IPS-18c (cell line): Measurements from ENCODE around the gene NFKB1.

Experiments
- H3K4me3 ChIP-seq: 2 replicates; pipeline ENCODE4 v1.7.0; 2013; ENCODE audit warnings: low read depth, mild to moderate bottlenecking, low read length, moderate library complexity; ENCODE audit not compliant: insufficient read depth
- H3K9me3 ChIP-seq: one replicate; pipeline ENCODE4 v1.6.1; 2013; ENCODE audit warnings: mild to moderate bottlenecking, low read length, moderate library complexity; ENCODE audit not compliant: control insufficient read depth, insufficient read depth

The NFKB1 gene

DNA sequence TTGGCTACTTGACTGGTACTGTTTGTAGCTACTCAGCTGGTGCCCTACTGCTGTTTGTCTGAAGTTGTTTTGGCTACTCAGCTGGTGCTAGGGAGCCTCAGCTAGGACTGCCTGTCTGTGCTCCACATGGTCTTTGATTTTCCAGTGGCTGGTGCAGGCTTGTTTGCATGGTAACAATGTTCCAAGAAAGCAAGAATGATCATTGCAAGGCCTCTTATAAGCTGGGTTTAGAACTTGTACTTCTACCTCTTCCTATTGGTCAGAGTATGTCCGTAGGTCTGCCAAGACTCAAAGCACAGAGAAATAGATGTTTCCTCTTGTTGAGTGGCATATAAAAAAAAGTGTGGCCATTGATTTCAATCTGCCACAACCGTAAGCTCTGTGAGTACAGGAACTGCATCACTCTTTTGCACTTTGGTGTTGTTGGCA, 17.6 kb downstream of the NFKB1 start:
- Histone ChIP-seq H3K9me3 (no peaks in the 10 kb centered on the region), H3K4me3 (no peak overlapping the region)

DNA sequence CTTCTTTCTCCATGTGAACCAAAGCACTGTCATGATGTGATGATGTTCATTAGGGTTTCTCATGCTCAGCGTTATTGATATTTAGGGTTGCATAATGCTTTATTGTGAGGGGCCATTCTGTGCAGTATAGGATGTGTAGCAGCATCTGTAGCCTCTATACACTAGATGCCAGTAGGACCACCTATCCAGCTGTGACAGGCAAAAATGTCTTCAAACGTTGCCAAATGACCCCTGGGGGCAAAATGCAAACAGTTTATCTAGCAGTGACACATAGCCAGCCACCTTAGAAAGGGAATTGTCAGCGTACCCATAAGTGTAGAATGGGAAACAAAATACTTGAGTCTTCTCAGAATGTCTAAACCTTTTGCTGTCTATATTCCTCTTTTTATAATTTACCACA, 18.8 kb downstream of the NFKB1 start:
- no peak overlapping the region for H3K4me3 ChIP-seq
- H3K9me3 ChIP-seq: no peaks in the 10 kb centered on the region

DNA sequence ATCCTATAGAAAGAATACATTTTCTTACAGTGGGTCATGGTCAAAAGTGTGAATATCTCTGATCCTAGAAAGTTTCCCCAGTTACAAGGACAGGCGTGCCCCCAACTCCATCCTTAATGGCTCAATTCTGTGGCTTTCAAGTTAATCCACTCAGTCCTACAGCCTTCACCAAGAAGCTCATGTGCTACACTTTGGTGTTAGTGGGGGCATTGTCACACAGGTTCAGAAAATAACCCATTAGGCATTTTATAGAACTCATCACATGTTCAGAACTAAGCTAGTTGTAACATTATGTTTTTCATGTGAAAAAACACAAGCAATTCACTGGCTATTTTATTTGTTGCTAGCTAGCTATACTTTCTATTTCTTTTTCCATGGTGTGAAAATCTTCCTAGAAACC, 20.4 kb downstream of the NFKB1 start:
- no peak overlapping the region for H3K4me3 ChIP-seq
- no peaks in the 10 kb centered on the region for H3K9me3 ChIP-seq

DNA sequence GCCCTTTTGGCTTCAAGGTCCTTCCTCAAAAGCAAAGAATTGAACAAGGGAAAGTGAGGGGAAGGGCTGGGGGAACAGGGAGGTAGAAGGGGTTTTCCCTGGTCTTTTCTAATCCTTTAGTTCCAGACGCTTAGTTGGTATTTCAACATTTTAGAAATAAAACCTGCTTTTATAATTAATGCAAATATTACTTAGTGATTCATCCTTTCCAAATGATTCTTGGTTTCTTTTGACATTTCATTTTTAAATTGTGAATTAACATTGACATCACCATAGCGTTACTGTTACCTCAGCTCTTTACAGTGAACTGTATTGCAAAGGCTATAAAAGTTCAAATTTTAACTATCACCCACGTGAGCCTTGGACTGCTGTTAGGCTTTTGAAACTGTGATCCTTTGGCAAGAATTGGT, 20.9 kb downstream of the NFKB1 start:
- H3K4me3 ChIP-seq: no peak overlapping the region
- no peaks in the 10 kb centered on the region for H3K9me3 ChIP-seq

DNA sequence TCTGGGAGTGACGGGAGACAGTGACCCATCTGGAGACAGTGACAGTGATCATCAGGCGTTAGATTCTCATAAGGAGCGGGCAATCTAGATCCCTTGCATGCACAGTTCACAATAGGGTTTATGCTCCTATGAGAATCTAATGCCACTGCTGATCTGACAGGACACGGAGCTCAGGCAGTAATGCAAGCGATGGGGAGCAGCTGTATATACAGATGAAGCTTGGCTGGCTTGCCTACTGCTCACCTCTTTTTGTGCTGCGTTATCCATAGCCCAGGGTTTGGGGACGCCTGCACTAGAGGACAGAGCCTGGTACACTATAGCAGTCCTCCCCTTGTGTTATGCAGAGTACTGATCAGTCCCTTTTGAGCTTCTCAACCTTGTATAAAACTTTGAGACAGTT, 23.5 kb downstream of the NFKB1 start:
- H3K9me3 ChIP-seq: no peaks in the 10 kb centered on the region
- no peak overlapping the region for H3K4me3 ChIP-seq

DNA sequence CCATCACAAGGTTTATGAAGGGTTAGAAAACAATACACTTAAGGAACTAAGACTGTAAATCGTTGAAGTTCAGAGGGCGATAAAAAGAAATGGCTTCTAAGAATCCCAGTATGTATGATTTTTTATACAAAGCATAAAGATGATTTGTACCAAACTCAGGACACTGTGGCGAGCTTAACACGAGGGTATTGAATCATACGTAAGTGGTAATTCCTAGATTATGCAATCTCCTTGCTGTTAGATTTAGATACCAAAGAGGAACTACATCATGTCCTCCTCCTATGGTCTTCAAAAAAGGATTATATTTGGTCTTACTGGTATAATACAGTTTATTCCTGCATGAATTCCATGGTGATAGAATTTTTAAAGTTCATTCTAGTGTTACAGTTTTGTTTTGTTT, 23.9 kb downstream of the NFKB1 start:
- Histone ChIP-seq H3K9me3 (no peaks in the 10 kb centered on the region), H3K4me3 (no peak overlapping the region)

DNA sequence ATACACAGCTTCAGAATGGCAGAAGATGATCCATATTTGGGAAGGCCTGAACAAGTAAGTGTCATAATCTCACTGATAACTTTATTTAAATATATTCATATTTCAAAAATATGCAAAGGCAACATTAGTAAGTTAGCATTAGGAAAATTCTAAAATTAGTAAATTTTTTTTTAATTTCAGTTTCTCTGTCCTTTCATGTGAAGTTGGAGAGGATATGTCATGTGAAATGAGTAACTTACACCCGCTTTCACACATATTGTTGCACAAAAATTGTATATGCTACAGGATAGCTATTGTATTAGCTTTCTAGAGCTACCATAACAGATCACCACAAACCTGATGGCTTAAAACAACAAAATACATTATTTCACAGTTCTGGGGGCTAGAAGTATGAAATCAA, 24.3 kb downstream of the NFKB1 start:
- Histone ChIP-seq H3K9me3 (no peaks in the 10 kb centered on the region), H3K4me3 (no peak overlapping the region)

DNA sequence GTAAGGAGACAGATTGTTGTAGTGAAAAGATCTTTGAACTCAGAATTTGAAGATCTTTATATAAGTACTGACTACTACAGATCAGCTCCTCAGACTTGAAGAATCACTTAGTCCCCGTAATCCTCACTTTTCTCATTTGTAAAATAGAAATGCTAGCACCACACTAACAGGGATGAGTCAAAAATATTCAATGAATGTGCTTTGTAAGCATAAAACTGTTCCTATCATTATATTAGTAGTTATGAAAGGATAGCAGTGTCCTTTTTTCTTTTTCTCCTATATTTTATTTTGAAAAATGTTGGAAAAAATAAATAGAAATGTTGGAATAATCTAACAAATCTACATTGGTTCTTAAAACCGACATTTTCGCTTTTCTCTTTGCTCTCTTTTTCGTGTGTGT, 25.4 kb downstream of the NFKB1 start:
- Histone ChIP-seq H3K4me3 (no peak overlapping the region), H3K9me3 (no peaks in the 10 kb centered on the region)

DNA sequence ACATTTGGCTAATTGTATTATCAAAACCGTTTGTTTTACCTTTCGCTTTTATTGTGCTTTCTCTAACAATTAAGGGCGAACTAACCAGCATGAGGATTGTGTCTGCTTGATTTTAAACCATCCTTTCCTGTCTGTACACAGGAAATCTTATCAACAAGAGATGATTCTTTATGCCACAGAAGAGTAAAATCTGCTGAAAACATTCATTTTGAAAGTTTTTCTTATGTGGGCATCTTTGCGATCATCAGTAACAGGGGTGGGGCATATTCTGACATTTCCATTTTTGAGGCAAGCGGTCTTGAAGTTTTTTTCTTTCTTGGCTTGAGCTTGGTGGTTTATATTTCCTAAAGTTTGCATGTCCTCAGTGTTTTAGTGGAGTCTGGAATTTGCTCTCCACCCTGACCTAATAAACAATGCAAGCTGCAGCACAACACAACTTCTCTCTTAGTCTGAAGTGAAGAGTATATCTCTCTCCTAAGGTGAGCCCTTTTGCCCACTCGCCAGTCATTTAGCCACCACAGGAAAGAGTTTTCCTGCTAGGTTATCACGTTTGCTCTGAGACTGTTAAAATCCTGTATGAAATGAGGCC, 26.6 kb downstream of the NFKB1 start:
- no peaks in the 10 kb centered on the region for H3K9me3 ChIP-seq
- no peak overlapping the region for H3K4me3 ChIP-seq

DNA sequence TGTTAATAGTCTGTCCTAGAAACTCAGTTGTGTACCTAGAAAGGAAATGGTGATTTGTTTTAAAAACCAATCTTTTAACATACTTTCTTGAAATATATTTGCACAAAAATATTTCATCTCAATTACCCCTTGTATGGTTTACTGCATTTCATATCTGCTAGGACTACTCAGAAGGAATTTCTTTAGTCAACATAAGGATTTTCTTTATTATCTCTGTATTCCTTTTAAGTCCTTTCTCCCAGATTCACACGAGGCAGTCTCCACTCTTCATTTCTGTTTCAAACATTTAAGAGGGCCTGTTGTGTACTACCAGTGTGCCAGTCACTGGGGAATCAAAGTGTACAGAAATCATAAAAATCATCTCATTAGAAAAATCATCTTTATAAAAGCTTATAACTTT, 28.8 kb downstream of the NFKB1 start:
- Histone ChIP-seq H3K4me3 (no peak overlapping the region), H3K9me3 (no peaks in the 10 kb centered on the region)

DNA sequence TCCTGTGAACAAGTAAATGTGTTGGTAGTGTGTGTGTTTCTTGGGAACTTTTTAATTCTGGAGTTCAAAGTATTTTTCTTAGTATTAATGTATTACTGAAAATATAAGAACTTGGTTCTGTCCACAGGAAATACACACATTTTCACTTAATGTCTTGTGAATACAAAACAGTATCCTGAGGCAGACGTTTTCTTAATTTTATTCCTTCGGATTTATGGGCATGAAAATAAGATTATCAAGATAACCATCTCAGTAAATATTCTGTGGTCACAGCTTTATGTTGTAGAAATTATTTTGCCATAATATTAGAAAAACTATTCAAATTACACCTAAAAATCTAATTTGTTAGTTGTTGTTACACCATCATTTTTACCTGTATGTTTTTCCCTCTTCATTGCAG, 29.8 kb downstream of the NFKB1 start:
- no peaks in the 10 kb centered on the region for H3K9me3 ChIP-seq
- no peak overlapping the region for H3K4me3 ChIP-seq

DNA sequence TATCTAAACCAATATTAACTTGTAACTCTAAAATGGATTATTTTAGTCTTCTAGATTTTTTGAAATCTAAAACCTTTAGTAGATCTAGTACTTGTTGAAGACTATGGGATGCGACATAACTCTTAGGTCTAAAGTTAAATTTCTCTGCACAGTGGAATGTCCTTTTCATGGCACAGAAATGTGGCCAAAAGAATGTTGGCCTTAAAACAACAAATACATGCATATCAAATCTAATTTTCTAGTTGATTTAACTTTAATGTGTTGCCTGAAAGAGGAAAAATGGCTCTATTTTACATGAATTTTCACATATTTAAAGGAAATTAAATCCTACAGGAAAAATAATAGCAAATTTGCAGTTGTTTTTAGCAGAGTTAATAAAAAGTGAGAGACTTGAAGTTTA, 30.3 kb downstream of the NFKB1 start:
- Histone ChIP-seq H3K9me3 (no peaks in the 10 kb centered on the region), H3K4me3 (no peak overlapping the region)

DNA sequence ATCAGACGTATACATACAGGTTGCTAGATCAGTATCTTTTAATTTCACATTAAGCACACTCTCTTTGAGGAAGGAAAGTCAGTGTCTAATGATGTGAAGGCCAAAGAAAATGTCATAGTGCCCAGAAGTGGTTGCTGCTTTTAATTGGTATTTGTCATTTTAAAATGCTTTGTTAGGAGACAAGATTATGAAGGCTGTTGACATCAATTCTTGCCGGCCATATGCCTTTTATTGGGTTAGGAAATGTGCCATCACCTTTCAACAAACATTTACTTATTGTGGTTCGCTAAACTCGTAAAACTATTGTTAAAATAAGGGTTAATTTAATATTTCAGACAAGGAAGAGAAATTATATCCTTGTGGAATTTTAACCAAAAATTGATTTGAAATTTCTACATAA, 32.2 kb downstream of the NFKB1 start:
- H3K4me3 ChIP-seq: no peak overlapping the region
- H3K9me3 ChIP-seq: no peaks in the 10 kb centered on the region

DNA sequence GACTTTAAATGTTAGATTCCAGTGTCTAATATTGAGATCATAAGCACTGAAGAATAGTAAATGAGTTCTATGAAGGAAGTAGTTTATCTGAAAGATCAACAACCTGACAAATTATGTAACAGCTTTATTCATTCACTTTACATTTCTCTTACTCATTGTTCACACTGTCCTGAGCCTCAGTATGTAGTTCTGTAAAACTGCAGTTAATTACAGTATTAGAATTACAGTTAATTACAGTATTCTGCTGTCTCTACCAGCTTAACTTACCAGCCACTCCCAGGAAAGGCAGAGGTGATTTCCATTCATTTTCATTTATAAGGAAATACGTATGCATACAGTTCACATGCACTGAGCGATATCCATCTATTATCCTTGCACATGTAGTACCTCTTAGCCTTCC, 32.7 kb downstream of the NFKB1 start:
- no peaks in the 10 kb centered on the region for H3K9me3 ChIP-seq

DNA sequence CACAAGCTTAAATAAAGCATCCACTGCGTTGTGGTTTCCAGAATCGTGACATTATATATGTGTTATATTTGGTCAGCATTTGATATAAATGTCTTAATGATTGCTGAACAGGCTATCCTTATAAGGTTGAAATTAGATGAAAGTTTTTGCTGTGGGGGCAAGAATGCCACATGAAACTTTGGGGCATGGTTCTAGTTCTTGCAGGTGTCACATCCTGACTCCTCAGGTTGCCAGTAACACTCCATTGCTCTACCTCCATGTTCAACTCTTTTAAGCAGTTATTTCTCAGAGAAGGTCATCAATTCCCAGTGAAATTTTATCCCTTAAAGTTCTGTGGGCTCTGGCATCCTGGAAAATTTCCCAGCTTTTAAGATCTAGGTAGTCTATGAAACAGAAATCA, 33.7 kb downstream of the NFKB1 start:
- no peaks in the 10 kb centered on the region for H3K9me3 ChIP-seq
- H3K4me3 ChIP-seq: no peak overlapping the region

More for the DNA sequence above, 32.7 kb downstream of the NFKB1 start:
- H3K4me3 ChIP-seq: no peak overlapping the region

DNA sequence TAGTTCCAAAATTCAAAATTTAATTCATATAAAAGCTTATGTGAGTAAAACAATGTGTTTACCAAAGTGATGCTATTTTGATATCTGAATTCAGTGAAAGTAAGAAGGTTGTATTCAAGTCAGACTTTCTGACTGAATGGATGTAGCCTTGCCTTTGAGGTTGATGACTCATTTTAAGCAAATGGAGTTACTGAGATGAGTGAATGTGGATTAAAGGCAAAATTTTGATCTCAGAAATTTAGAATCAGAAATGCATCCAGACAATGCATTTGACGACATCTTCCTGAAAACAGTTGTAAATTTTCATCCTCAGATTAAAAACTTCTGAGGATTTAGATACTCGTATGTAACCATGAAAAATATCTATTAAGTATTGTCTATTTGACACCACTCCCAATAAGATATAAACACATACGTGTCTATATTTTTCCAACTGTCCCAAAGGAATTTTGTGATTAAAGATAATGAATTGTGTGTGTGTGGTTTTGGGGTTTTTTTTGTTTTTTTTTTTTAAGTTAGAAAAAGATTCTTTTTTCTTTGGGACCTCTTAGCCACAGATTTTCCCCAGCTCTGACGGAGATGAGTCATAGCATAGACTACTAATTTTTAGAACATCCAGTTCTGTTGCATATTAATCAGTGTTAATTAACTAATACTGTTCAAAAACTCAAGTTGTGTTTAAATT, 34.4 kb downstream of the NFKB1 start:
- Histone ChIP-seq H3K4me3 (no peak overlapping the region), H3K9me3 (no peaks in the 10 kb centered on the region)

DNA sequence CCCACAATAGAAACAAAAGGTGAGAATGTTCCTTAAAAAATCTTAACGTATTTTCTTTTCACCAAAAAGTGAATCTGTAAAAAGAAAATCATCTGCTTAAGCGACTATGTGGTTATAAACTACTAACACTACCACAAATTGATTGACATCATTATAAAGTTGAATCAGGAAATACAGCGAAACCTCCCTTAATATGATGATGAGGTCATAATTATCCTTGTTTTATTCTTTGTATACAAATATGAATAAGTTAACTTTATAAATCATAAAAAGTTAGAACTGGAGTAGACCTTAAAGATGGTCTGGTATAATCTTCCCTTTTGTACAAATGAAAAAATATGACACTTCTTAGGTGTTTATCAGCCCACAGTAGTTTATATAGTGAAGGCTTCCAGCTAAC, 35.6 kb downstream of the NFKB1 start:
- Histone ChIP-seq H3K9me3 (no peaks in the 10 kb centered on the region), H3K4me3 (no peak overlapping the region)

DNA sequence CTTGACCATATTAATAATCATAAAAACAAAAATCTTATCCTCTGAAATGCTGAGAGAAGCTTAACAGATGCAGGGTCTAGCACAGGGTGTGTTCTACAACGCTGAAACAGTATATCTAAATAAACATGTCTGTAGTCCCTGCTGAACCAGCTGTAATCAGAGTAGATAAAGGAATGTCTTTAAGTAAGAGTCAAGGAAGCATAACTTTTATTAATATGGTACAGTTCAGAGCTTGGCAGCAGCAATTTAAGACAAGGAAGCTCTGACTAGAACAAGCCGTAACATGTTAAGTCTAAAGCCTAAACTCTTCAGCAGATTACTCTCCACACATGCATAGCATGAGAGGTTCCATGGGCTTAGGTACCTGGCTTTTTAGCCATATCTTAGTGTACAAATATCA, 36.1 kb downstream of the NFKB1 start:
- no peak overlapping the region for H3K4me3 ChIP-seq

DNA sequence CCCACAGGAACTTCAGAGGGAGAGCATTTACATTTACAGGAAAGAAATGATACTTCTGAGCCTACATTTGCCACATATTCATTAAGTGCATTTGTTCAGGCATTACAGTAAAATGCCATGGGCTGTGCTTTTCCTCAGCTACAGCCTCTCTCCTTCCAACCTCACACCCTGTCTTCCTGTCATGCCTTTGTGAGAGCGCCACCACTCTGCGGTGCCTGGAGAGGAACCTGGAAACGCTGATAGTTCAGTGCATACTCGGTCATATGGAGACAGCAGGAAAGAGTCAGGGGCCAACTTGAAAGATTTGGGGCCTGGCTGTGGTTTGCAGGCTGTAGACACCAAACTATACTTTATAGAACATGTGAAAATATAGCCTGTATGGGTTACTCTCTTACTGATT, 40.5 kb downstream of the NFKB1 start:
- Histone ChIP-seq H3K9me3 (no peaks in the 10 kb centered on the region), H3K4me3 (no peak overlapping the region)

More for the DNA sequence above, 36.1 kb downstream of the NFKB1 start:
- no peaks in the 10 kb centered on the region for H3K9me3 ChIP-seq
